Stimulated activated CD8-positive, alpha-beta memory T cell treated with anti-CD3 and anti-CD28 coated beads, Interleukin-2, amount 100 ng/mL, for 1 hour (primary cell): Measurements from ENCODE around the gene MERTK.
"Not testable (repeated sequence)": the region's sequence is repeated elsewhere in the genome, so short reads cannot be mapped to it uniquely, and the experiment has no call there.

Experiments used
- DNase-seq, 2 donors: peaks; one replicate each; pipeline ENCODE4 v3.0.0-alpha.2; 2020; ENCODE audit warnings: low read depth in 2 of 2

Gene MERTK

DNA sequence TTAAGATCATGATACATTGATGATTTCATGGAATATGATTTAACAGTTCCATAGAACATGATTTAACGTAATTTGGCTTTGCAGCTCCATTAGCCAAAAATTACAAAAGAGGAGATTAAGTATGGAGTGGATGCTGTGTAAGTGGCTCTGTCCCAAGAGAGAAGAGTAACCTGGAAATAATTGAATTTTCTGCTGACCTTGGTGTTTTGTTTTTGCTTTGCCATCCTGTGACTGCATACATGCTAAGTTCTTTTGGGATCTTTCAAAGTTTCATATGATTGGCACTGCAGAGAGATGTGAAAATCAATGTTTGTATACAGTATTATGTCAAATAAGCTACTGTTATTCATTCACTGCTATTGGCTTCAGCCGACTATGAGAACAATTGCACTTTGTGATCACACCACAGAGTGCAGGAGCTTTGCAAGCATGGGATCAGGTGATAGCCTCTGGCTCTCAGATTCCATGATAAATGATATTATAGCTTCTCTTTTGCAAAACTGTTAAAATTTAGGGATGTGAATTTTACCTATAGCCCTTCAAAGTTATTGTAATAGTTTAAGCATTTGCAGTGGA is 110.6 kb downstream of the MERTK start:
- no peak for DNase-seq

DNA sequence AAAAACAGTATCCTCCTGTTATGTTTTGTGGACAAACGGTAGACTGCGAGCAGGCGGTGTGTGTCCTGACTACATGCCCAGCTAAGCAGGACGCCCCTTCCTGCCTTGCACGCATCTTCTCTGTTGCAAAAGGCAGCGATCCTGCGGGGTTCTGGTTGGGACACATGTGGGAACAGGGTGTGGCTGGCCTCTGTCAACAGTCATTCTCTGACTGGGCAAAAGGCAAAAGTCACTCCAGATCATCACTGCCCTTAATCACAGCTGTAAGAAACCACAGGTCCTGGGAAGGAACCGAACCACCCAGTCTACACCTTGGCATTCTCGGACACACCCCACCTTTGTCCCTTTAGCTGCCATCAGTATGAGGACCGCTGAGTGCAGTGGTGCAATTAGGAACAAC is 112.3 kb downstream of the MERTK start:
- DNase-seq = no peak

DNA sequence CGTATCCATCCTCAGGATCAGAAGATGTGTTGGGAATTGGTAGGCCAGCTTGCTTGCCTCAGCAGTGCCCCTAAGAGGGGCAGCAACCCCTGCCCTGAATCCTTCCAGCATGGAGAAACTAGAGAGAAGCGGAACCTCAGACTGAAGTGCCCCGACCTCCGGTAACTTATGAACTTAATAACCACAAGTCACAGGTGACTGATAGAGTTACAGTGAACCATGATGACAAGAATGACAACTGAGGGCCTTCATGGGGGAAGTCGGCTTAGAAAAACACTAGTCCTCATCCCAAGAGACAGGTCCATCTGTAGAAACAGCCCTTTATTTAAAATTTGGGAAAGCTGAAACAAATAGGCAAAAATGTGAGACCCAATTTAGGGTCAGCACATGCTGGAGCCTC is 114.1 kb downstream of the MERTK start:
- no peak for DNase-seq

GRCh38 chr2:112018846-112019245 is 120.4 kb downstream of the MERTK start:
- no peak for DNase-seq

GRCh38 chr2:112019569-112019982 is 121.2 kb downstream of the MERTK start:
- no peak for DNase-seq

DNA sequence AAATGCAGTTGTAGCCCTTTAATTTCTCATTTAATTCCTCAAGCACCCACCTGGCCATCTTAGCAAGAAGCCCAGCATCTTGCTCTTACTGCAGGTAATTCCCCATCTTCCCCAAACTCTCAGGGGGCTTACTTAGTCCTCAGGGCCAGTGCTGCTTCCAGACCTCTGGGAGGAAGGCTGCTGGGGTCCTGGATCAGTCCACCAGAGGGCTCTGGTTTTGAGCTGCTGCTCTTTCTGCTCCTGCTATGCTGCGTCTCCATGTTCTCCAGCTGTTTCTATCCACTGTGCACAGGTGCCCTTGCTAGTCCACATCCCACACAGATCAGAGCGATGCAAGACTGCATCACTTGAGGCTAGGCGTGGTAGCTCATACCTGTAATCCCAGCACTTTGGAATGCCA is 122.2 kb downstream of the MERTK start:
- DNase-seq = no peak

DNA sequence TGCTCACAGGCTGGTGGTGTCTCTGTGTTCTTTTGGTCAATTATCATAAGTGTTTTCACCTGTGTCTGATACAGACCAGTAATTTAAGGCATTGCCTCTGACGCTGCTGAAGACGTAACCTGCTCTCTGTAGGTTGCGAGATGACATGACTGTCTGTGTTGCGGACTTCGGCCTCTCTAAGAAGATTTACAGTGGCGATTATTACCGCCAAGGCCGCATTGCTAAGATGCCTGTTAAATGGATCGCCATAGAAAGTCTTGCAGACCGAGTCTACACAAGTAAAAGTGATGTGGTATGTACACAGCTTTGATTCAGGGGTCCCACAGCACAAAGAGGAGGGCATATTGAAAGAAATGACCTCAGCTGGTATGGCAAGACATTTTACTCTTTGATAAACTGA is 122.9 kb downstream of the MERTK start:
- no peak for DNase-seq

DNA sequence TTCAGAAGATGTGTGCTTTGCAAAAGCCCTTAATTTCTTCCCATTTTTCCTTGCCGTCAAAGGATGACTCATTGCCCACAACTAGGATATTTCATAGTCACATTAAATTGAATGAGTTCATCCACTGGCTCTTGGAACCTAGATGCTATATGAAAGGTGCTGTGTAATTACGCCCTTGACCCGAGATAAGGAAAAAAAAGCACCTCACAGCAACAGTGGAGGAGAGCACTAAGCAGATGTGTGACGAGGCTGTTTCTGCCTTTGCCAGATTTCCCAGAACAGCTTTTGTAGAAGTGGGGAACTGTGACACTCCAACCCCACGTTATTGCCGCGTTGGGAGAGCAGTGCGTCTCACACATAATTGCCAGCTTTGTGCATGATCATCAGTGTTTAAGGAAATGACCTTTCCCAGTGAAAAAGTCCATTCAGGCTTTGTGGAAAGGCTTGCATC is 123.4 kb downstream of the MERTK start:
- DNase-seq = no peak

- DNase-seq = no peak
Measured at GRCh38 chr2:112023707-112024106, 125.3 kb downstream of the MERTK start.

DNA sequence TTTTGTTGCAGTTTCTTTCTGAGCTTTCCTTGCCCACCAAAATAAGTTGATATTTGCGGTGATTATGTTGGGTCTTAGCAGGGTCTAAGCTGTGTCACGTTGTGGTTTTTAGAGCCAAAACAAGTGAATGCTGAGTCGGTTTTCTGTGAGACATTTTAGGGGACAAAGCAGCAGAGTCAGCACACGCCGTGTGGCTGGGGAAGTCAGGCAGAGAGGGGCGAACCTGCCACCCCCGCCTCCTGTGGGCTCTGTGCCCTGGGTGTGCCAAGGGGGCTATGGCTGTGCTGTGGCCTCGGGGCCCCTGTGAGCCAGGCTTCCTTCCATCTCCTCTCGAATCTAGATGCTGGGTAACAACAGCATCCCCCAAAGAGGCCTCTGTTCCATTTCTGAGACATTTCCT is 125.8 kb downstream of the MERTK start:
- DNase-seq = no peak

- DNase-seq = no peak
Measured at GRCh38 chr2:112024896-112025491, 126.6 kb downstream of the MERTK start.

- no peak for DNase-seq
Measured at GRCh38 chr2:112026509-112026908, 128.1 kb downstream of the MERTK start.

GRCh38 chr2:112027767-112028166 is 129.4 kb downstream of the MERTK start:
- DNase-seq = no peak

DNA sequence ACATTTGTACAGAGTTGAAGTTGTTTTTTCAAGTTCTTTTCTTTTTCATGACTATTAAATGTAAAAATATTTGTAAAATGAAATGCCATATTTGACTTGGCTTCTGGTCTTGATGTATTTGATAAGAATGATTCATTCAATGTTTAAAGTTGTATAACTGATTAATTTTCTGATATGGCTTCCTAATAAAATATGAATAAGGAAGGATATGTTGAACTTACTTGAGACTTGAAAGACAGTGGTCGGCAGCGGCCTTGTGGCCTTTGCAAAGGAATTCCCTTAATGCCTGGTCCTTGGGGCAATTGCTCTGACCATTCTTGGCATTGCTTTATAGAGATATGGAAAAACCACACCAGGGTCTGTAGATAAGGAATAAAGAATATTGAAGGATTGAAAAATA is 130.8 kb downstream of the MERTK start:
- no peak for DNase-seq

GRCh38 chr2:112031473-112032223 is 133.2 kb downstream of the MERTK start:
- DNase-seq = no peak

- DNase-seq = no peak
Measured at GRCh38 chr2:112032224-112032586, 133.8 kb downstream of the MERTK start.

DNA sequence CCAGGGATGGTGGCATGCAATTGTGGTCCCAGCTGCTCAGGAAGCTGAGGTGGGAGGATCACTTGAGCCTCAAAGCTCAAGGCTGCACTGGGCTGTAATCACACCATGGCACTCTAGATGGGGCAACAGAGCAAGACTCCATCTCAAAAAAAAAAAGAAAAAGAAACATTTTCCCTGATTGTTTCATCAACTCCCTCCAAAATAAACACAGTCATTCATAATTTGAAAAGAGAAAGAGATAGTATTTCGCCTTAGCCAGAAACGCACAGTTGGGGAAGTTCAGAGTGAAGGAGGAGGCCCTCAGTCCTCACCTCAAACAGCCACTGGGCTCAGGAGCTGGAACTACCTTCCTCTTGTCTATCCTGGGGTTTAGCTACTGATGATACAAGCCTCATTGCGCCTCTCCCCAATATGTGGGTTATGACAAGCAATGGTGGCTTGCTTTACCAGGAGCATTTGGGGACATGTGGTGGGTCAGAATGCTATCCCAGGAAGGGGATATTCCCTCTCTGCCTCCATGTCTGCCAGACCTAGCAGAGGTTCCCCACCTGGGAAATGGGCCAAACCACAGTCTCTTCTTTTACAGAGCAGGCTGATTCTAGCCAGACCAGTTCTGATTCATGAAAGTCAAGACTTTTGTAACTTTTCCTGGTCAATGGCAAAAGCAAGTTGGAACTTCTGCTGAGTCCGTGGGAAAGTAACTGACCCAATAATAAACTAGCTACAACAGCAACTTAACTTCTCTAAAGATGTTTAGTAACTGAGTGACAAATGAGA is 134.5 kb downstream of the MERTK start:
- DNase-seq = no peak

DNA sequence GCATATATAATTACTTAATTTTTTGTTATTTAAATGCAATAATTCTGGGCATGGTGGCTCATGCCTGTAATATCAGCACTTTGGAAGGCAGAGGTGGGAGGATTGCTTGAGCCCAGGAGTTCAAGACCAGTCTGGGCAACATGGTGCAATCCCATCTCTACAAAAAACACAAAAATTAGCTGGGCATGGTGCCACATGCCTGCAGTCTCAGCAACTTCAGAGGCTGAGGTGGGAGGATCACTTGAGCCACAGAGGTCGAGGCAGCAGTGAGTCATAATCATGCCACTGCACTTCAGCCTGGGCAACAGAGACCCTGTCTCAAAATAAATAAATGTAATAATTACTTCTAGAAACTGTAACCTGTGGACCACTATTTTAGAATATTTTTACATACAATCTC is 135.2 kb downstream of the MERTK start:
- DNase-seq = no peak

DNA sequence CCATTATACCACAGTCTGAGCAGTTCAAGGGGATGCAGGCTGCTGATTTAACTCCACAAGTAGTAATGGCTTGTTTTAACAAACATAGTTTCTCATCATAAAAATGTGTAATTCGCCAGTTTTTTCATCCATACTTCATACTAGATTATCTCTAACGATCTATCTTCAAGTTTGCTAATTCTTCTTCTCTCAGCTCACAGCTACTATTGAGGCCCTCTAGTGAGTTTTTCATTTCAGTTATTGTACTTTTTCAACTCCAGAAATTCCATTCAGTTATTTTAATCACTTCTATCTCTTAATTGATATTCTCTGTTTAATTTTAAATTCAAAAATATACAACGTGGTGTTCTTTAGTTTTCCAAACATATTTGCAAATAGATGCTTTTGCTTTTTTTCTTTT is 136.5 kb downstream of the MERTK start:
- DNase-seq = no peak

DNA sequence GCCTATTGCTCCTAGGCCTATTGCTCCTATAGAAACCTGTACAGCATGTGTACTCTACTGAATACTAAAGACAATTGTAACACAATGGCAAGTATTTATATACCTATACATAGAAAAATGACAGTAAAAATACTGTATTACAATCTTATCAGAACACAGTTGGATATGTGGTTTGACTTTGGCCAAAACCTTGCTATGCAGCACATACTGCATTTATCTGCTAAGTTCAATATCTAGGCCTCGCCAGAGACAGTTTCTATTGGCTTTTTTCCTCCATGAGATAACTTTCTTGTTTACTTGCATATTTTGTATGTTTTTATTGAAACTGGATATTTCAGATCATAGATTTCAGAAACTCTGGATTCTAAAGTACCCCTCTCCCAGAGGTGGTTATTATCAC is 137.4 kb downstream of the MERTK start:
- no peak for DNase-seq

- not testable (repeated sequence) for DNase-seq
Measured at GRCh38 chr2:112039556-112039955, 141.1 kb downstream of the MERTK start.

DNA sequence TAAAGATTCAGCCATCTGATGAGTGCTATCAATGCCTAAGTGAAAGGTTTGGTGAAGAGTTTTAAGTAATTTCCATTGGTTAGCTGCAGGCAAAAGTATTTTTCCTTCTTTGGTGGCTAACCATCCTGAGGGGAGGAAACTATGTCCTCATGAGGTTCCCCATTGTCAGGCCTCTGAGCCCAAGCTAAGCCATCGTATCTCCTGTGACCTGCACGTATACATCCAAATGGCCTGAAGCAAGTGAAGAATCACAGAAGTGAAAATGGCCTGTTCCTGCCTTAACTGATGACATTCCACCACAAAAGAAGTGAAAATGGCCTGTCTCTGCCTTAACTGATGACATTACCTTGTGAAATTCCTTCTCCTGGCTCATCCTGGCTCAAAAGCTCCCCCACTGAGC is 141.7 kb downstream of the MERTK start:
- not testable (repeated sequence) for DNase-seq

DNA sequence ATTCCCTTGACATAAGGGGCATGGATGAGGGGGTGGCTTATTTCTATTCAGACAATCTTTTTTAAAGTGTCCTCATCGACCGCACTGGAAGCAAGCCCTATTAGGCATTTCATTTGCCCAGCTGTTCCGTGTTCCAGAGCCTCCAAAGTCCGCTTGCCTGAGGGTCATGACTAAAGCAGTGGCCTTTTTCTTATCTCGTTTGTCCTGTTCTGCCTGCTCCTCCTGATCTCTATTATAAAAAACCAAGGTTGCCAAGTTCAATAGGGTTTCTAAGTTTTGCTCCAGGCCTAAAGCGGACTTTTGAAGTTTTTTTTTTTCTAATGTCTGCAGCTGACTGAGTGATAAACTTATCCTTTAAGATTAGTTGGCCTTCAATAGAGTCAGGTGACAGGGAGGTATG is 143.1 kb downstream of the MERTK start:
- not testable (repeated sequence) for DNase-seq
